ENCODE results near the gene RAP1A. TPM values are rescaled to one million over a fixed set of nuclear protein-coding genes. Genes with fewer than 3 reads are reported as not detected.

RAP1A gene
- total and polyA plus RNA-seq, 4 donors: 108 to 318 (median 149) TPM

DNA sequence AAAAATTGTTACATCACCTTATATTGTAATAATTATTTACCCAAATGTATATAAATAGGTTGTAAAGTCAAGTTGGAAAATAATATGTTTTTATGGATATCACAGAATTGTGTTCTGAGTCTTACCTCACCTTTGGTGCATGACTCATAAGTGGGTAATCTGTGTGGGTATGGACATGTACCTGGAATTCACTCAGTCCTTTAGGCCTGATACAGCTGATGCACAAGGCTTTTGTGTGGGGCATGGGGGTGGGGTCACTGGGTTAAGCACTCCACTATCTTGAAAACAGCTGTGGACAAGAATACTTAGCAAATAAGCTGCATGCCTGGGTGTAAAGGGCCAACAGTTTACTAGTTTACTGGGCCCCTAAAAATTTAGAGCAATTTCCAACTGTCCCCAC is 85.2 kb downstream of the RAP1A start:
- ATAC-seq (ENCODE audit: low FRiP score): no peak
- no peak for DNase-seq
- no peak overlapping the region for H3K4me3 ChIP-seq (ENCODE audit: low read length in 2 of 2)
- no peaks in the 10 kb centered on the region for H3K4me1 ChIP-seq (ENCODE audit: control insufficient read depth in 1 of 2, insufficient read depth in 2 of 2, low read length in 2 of 2)
- peaks cover 0 to 1% of the 10 kb centered on the region in 2 donors for H3K36me3 ChIP-seq (ENCODE audit: control insufficient read depth in 1 of 2, insufficient read depth in 2 of 2, low read length in 1 of 2)
- H3K27ac ChIP-seq (ENCODE audit: low read depth in 1 of 2, low read length in 2 of 2): no peak overlapping the region
- intact Hi-C loops (cut with DNase I): no loop called here
- no peaks in the 10 kb centered on the region for H3K9me3 ChIP-seq (ENCODE audit: control insufficient read depth, low read length)
- H3K27me3 ChIP-seq (ENCODE audit: control insufficient read depth in 1 of 2, insufficient read depth in 2 of 2, low read length in 1 of 2): no peaks in the 10 kb centered on the region

DNA sequence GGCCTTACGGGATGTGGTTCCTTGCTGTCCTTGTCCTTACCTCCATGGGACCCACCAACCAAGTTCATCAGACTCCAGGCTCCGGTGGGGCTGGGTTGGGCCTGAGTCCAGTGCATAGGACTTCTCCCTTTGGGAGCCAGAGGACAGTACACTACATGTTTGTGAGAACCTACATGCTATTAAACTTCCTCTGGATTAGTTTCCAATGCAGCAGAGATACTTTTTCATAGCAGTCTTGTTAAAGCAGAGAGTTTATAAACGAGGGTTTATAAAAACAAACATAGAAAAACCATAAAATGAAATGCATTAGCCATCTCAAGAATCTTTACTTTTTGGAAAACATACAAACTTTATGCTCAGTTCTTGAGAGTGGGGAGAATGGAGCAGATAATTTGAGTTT is 86.3 kb downstream of the RAP1A start:
- Histone ChIP-seq H3K27ac (ENCODE audit: low read depth in 1 of 2, low read length in 2 of 2) (no peak overlapping the region), H3K4me1 (ENCODE audit: control insufficient read depth in 1 of 2, insufficient read depth in 2 of 2, low read length in 2 of 2) (no peaks in the 10 kb centered on the region), H3K36me3 (ENCODE audit: control insufficient read depth in 1 of 2, insufficient read depth in 2 of 2, low read length in 1 of 2) (peaks cover 0 to 1% of the 10 kb centered on the region in 2 donors), H3K9me3 (ENCODE audit: control insufficient read depth, low read length) (no peaks in the 10 kb centered on the region), H3K27me3 (ENCODE audit: control insufficient read depth in 1 of 2, insufficient read depth in 2 of 2, low read length in 1 of 2) (no peaks in the 10 kb centered on the region), H3K4me3 (ENCODE audit: low read length in 2 of 2) (no peak overlapping the region)
- ATAC-seq (ENCODE audit: low FRiP score): no peak
- no peak for DNase-seq
- WGBS, 2 donors: 69 to 74% methylated on average over 3 of the region's 3 CpGs
- intact Hi-C loops (cut with DNase I): no loop called here

DNA sequence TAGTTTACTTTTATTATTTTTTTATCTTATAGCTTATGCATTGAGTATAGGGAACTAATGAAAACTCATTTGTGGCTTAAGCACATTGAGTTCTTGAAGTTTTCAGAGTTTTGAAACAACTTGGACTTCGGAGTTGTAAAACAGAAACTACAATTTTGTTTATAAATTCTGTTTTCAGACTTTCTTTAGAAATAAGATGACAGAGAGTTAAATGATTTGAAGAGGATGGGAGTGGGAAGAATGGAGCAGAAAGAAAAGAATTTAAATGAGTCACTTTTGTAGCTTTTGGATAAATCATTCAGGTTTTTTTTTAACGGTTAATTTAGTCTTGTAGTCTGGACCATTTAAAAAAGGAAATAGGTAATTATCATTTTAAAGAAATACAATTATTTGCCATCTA is 87.3 kb downstream of the RAP1A start:
- ATAC-seq (ENCODE audit: low FRiP score): no peak
- intact Hi-C loops (cut with DNase I): no loop called here

DNA sequence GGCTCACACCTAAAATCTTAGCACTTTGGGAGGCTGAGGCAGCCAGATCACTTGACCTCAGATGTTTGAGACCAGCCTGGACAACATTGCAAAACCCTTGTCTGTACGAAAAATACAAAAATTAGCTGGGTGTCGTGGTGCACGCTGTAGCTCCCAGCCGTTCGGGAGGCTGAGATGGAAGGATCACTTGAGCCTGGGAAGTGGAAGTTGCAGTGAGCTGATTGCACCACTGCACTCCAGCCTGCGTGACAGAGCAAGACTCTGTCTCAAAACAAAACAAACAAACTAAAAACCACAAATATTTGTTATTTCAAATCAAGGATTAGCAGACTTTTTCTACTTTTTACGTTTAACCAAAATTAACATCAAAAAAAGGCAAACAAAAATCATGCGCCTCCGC is 88.3 kb downstream of the RAP1A start:
- DNase-seq (no peak), ATAC-seq (ENCODE audit: low FRiP score) (no peak)
- intact Hi-C loops (cut with DNase I): no loop called here
- no peaks in the 10 kb centered on the region for H3K4me1 ChIP-seq (ENCODE audit: control insufficient read depth in 1 of 2, insufficient read depth in 2 of 2, low read length in 2 of 2)
- no peaks in the 10 kb centered on the region for H3K27me3 ChIP-seq (ENCODE audit: control insufficient read depth in 1 of 2, insufficient read depth in 2 of 2, low read length in 1 of 2)
- no peaks in the 10 kb centered on the region for H3K36me3 ChIP-seq (ENCODE audit: control insufficient read depth in 1 of 2, insufficient read depth in 2 of 2, low read length in 1 of 2)
- WGBS, 2 donors: 75% methylated on average over 9 of the region's 9 CpGs
- H3K27ac ChIP-seq (ENCODE audit: low read depth in 1 of 2, low read length in 2 of 2): no peak overlapping the region
- H3K9me3 ChIP-seq (ENCODE audit: control insufficient read depth, low read length): no peaks in the 10 kb centered on the region
- H3K4me3 ChIP-seq (ENCODE audit: low read length in 2 of 2): no peak overlapping the region

More for the DNA sequence above, 87.3 kb downstream of the RAP1A start:
- H3K36me3 ChIP-seq (ENCODE audit: control insufficient read depth in 1 of 2, insufficient read depth in 2 of 2, low read length in 1 of 2): no peaks in the 10 kb centered on the region
- H3K27me3 ChIP-seq (ENCODE audit: control insufficient read depth in 1 of 2, insufficient read depth in 2 of 2, low read length in 1 of 2): no peaks in the 10 kb centered on the region
- no peak overlapping the region for H3K4me3 ChIP-seq (ENCODE audit: low read length in 2 of 2)
- H3K27ac ChIP-seq (ENCODE audit: low read depth in 1 of 2, low read length in 2 of 2): no peak overlapping the region
- H3K4me1 ChIP-seq (ENCODE audit: control insufficient read depth in 1 of 2, insufficient read depth in 2 of 2, low read length in 2 of 2): no peaks in the 10 kb centered on the region
- no peaks in the 10 kb centered on the region for H3K9me3 ChIP-seq (ENCODE audit: control insufficient read depth, low read length)
- no peak for DNase-seq
- WGBS, 2 donors: 51 to 56% methylated on average over 2 of the region's 2 CpGs

DNA sequence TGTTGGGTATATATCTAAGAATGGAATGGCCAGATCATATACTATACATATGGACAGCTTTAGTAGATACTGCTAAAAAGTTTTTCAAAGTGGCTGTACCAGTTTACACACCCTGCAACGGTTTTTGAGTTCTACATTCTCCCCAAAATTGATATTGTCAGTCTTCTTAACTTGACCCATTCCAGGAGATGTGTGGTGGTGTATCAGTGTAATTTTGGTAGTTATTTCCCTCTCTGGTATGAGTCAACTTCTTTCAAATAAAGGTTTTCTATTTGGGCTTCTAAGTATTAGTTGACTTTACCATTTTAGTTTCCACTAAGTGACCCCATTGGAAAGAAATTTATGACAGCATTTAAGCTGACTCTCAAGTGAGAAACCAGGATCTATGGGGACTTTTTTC is 90.4 kb downstream of the RAP1A start:
- no peak overlapping the region for H3K27ac ChIP-seq (ENCODE audit: low read depth in 1 of 2, low read length in 2 of 2)
- no peak for DNase-seq
- WGBS, 2 donors: 76 to 80% methylated on average over 1 of the region's 1 CpG
- H3K4me1 ChIP-seq (ENCODE audit: control insufficient read depth in 1 of 2, insufficient read depth in 2 of 2, low read length in 2 of 2): no peaks in the 10 kb centered on the region
- H3K9me3 ChIP-seq (ENCODE audit: control insufficient read depth, low read length): no peaks in the 10 kb centered on the region
- no peaks in the 10 kb centered on the region for H3K36me3 ChIP-seq (ENCODE audit: control insufficient read depth in 1 of 2, insufficient read depth in 2 of 2, low read length in 1 of 2)
- H3K27me3 ChIP-seq (ENCODE audit: control insufficient read depth in 1 of 2, insufficient read depth in 2 of 2, low read length in 1 of 2): no peaks in the 10 kb centered on the region
- intact Hi-C loops (cut with DNase I): no loop called here
- H3K4me3 ChIP-seq (ENCODE audit: low read length in 2 of 2): no peak overlapping the region
- ATAC-seq (ENCODE audit: low FRiP score): no peak

DNA sequence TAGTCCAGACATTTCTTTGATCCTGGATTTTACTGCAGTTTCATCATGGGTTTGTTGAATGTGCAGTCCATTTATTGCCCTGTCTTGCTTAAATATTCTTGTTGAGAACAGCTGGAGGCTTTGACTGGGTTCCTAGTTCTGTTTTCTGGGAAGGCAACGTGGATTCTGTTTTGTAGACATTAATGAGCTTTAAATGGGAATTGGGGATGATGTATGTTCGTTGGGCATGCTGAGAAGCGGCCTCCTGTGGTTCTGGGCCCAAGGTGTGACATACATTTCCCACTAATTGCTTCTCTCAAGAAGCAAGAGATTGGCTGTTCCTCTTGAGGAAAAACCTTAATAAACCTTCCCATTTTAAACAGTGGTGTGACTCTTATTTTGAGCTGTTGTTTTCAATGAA is 96.7 kb downstream of the RAP1A start:
- Histone ChIP-seq H3K4me1 (ENCODE audit: control insufficient read depth in 1 of 2, insufficient read depth in 2 of 2, low read length in 2 of 2) (no peaks in the 10 kb centered on the region), H3K36me3 (ENCODE audit: control insufficient read depth in 1 of 2, insufficient read depth in 2 of 2, low read length in 1 of 2) (no peaks in the 10 kb centered on the region), H3K4me3 (ENCODE audit: low read length in 2 of 2) (no peak overlapping the region), H3K9me3 (ENCODE audit: control insufficient read depth, low read length) (no peaks in the 10 kb centered on the region), H3K27ac (ENCODE audit: low read depth in 1 of 2, low read length in 2 of 2) (no peak overlapping the region), H3K27me3 (ENCODE audit: control insufficient read depth in 1 of 2, insufficient read depth in 2 of 2, low read length in 1 of 2) (no peaks in the 10 kb centered on the region)
- intact Hi-C loops (cut with DNase I): loop anchor here (5.0 kb wide), 2 partner anchors 36 to 41 kb away; partner anchors contain the start of gene DDX20 (in 1 of the 2)
- WGBS, 2 donors: 63 to 64% methylated on average over 3 of the region's 3 CpGs
- DNase-seq (no peak), ATAC-seq (ENCODE audit: low FRiP score) (no peak)

DNA sequence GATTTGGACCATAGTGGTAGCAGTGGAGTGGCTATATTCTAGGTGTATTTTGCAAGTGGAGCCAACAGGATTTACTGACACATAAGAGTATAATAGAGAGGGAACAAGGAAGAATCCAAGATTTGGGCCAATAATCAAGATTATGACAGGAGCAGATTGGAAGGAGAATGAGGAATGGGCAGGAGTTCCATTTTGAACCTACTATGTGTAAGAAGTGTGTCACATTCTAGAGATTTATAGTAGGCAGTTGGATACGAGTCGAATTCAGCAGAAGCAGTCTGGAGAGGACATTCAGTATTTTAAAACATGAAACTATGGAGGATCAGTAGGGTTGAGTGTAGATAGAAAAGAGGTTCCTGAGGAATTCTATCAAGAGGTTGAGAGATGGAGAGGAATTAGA is 97.9 kb downstream of the RAP1A start:
- no peak for ATAC-seq (ENCODE audit: low FRiP score)
- WGBS, 2 donors: 93 to 96% methylated on average over 2 of the region's 2 CpGs
- Histone ChIP-seq H3K4me1 (ENCODE audit: control insufficient read depth in 1 of 2, insufficient read depth in 2 of 2, low read length in 2 of 2) (no peaks in the 10 kb centered on the region), H3K36me3 (ENCODE audit: control insufficient read depth in 1 of 2, insufficient read depth in 2 of 2, low read length in 1 of 2) (no peaks in the 10 kb centered on the region), H3K9me3 (ENCODE audit: control insufficient read depth, low read length) (no peaks in the 10 kb centered on the region), H3K27me3 (ENCODE audit: control insufficient read depth in 1 of 2, insufficient read depth in 2 of 2, low read length in 1 of 2) (no peaks in the 10 kb centered on the region), H3K4me3 (ENCODE audit: low read length in 2 of 2) (no peak overlapping the region), H3K27ac (ENCODE audit: low read depth in 1 of 2, low read length in 2 of 2) (no peak overlapping the region)
- DNase-seq: no peak
- intact Hi-C loops (cut with DNase I): loop anchor here (5.0 kb wide), 2 partner anchors 35 to 40 kb away; partner anchors contain the start of gene DDX20 (in 1 of the 2)

DNA sequence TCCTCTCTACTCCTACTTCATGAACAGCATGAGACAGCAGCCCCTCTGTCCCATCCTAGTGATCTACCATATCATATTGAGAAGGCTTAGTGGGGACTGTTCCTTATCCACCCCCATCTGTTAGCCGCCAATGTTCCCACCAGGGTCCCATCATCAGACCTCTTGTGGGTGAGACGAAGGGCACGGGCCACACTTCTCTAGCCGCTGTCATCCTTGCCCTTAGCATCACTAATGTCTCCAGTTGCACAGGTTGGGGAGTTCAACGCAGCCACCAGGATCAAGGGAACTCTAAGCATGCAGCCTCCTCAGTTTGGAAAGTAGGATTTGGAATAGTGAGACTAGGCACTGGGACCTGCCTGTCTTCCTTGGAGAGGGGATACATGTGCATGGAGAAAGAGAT is 99.5 kb downstream of the RAP1A start:
- ATAC-seq (ENCODE audit: low FRiP score): no peak
- no peaks in the 10 kb centered on the region for H3K4me1 ChIP-seq (ENCODE audit: control insufficient read depth in 1 of 2, insufficient read depth in 2 of 2, low read length in 2 of 2)
- WGBS, 2 donors: 91 to 96% methylated on average over 5 of the region's 5 CpGs
- H3K9me3 ChIP-seq (ENCODE audit: control insufficient read depth, low read length): no peaks in the 10 kb centered on the region
- no peak overlapping the region for H3K4me3 ChIP-seq (ENCODE audit: low read length in 2 of 2)
- no peak for DNase-seq
- intact Hi-C loops (cut with DNase I): loop anchor here (5.0 kb wide), 2 partner anchors 33 to 38 kb away; partner anchors contain the start of gene DDX20 (in 1 of the 2)
- H3K27ac ChIP-seq (ENCODE audit: low read depth in 1 of 2, low read length in 2 of 2): no peak overlapping the region
- no peaks in the 10 kb centered on the region for H3K27me3 ChIP-seq (ENCODE audit: control insufficient read depth in 1 of 2, insufficient read depth in 2 of 2, low read length in 1 of 2)
- no peaks in the 10 kb centered on the region for H3K36me3 ChIP-seq (ENCODE audit: control insufficient read depth in 1 of 2, insufficient read depth in 2 of 2, low read length in 1 of 2)

DNA sequence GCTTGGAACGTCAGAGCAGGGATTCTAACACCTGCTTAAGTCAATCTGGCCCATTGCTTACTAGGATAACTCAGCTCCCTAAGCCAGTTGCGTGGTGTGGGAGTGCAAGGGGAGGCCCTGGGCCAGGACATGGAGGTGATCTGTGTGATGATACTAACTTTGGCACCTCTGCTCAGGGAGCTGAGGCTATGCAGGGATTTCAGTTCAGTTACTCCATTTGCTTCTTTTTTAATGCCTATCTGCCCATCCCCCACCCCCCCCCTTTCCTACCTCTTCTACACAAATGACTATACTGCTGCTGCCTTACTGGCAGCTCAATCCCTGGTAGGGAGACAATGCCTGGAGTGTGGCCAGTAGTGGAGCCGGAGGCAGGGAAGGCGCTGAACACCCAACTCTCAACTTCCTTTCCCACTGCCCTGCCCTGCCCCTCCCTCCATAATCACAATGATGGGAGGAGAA is 100.1 kb downstream of the RAP1A start:
- 72 to 76% methylated on average over 4 of the region's 4 CpGs for WGBS, 2 donors
- Histone ChIP-seq H3K9me3 (ENCODE audit: control insufficient read depth, low read length) (no peaks in the 10 kb centered on the region), H3K27me3 (ENCODE audit: control insufficient read depth in 1 of 2, insufficient read depth in 2 of 2, low read length in 1 of 2) (no peaks in the 10 kb centered on the region), H3K4me1 (ENCODE audit: control insufficient read depth in 1 of 2, insufficient read depth in 2 of 2, low read length in 2 of 2) (no peaks in the 10 kb centered on the region), H3K27ac (ENCODE audit: low read depth in 1 of 2, low read length in 2 of 2) (no peak overlapping the region), H3K4me3 (ENCODE audit: low read length in 2 of 2) (no peak overlapping the region), H3K36me3 (ENCODE audit: control insufficient read depth in 1 of 2, insufficient read depth in 2 of 2, low read length in 1 of 2) (no peaks in the 10 kb centered on the region)
- no peak for ATAC-seq (ENCODE audit: low FRiP score)
- intact Hi-C loops (cut with DNase I): loop anchor here (5.0 kb wide), 2 partner anchors 33 to 38 kb away; partner anchors contain the start of gene DDX20 (in 1 of the 2)
- DNase-seq: no peak

All from aorta (tissue), 5 donors.